ENCODE data around the gene CIT.

The CIT gene

DNA sequence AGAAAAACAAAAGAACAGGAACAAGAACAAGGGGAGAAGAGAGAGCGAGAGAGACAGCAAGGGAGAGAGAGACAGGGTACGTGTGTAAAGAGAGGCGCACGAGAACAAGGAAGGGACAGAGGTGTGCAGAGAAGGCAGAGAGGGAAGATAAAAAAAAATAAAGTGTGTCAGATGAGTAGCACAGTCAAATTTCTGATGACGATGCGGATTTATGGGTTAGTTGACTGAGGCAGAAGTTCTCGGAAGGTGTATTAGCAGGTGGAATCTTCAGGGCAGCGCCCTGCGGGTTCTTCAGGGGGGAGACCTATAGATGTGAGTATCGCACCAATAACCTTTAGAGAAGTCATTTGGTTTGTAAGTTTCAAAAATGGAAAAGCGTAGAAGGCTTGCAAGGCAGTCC lies 164.4 kb downstream of the CIT start:
- TF ChIP-seq, protein P1, sequence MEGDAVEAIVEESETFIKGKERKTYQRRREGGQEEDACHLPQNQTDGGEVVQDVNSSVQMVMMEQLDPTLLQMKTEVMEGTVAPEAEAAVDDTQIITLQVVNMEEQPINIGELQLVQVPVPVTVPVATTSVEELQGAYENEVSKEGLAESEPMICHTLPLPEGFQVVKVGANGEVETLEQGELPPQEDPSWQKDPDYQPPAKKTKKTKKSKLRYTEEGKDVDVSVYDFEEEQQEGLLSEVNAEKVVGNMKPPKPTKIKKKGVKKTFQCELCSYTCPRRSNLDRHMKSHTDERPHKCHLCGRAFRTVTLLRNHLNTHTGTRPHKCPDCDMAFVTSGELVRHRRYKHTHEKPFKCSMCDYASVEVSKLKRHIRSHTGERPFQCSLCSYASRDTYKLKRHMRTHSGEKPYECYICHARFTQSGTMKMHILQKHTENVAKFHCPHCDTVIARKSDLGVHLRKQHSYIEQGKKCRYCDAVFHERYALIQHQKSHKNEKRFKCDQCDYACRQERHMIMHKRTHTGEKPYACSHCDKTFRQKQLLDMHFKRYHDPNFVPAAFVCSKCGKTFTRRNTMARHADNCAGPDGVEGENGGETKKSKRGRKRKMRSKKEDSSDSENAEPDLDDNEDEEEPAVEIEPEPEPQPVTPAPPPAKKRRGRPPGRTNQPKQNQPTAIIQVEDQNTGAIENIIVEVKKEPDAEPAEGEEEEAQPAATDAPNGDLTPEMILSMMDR (IDR thresholded peaks at IDR 0.05; ENCODE audit: low read length), result no peak
- no peaks in the 10 kb centered on the region for H4K20me1 ChIP-seq (ENCODE audit: insufficient read depth, low read length)
- H3K27me3 ChIP-seq (ENCODE audit: insufficient read depth, low read length), result no peaks in the 10 kb centered on the region
- H3K27ac ChIP-seq (ENCODE audit: low read depth, low read length, poor library complexity, severe bottlenecking), result no peak overlapping the region
- H3K4me3 ChIP-seq (ENCODE audit: low read depth, low read length, poor library complexity, severe bottlenecking), result no peak overlapping the region
- no peaks in the 10 kb centered on the region for H3K9me2 ChIP-seq (ENCODE audit: low read depth, low read length)
- no peaks in the 10 kb centered on the region for H3K9me3 ChIP-seq (ENCODE audit: low read length)
- H3K9ac ChIP-seq (ENCODE audit: low read length), result no peak overlapping the region
- H3K4me2 ChIP-seq (ENCODE audit: low read length), result no peak overlapping the region
- H2AFZ ChIP-seq (ENCODE audit: low read length), result no peak overlapping the region
- peaks cover 85% of the 10 kb centered on the region for H3K36me3 ChIP-seq (ENCODE audit: insufficient read depth, low read length)
- H3K79me2 ChIP-seq (ENCODE audit: insufficient read depth, low read length), result no peaks in the 10 kb centered on the region
- no peaks in the 10 kb centered on the region for H3F3A ChIP-seq (ENCODE audit: insufficient read depth, low read length)
- H3K4me1 ChIP-seq (ENCODE audit: insufficient read depth, low read length, severe bottlenecking), result no peaks in the 10 kb centered on the region

GRCh38 chr12:119711693-119712092 lies 165.4 kb downstream of the CIT start:
- Histone ChIP-seq H3K36me3 (ENCODE audit: insufficient read depth, low read length) (peaks cover 92% of the 10 kb centered on the region), H3K4me1 (ENCODE audit: insufficient read depth, low read length, severe bottlenecking) (no peaks in the 10 kb centered on the region), H2AFZ (ENCODE audit: low read length) (no peak overlapping the region), H3K9me2 (ENCODE audit: low read depth, low read length) (no peaks in the 10 kb centered on the region), H3K9ac (ENCODE audit: low read length) (no peak overlapping the region), H3K79me2 (ENCODE audit: insufficient read depth, low read length) (no peaks in the 10 kb centered on the region), H3K4me2 (ENCODE audit: low read length) (no peak overlapping the region), H3K9me3 (ENCODE audit: low read length) (no peaks in the 10 kb centered on the region), H4K20me1 (ENCODE audit: insufficient read depth, low read length) (no peaks in the 10 kb centered on the region), H3K27me3 (ENCODE audit: insufficient read depth, low read length) (no peaks in the 10 kb centered on the region), H3K4me3 (ENCODE audit: low read depth, low read length, poor library complexity, severe bottlenecking) (no peak overlapping the region), H3F3A (ENCODE audit: insufficient read depth, low read length) (no peaks in the 10 kb centered on the region), H3K27ac (ENCODE audit: low read depth, low read length, poor library complexity, severe bottlenecking) (no peak overlapping the region)
- TF ChIP-seq, protein P1 (IDR thresholded peaks at IDR 0.05; ENCODE audit: low read length), result no peak
- no peak for TF ChIP-seq EZH2 (IDR thresholded peaks at IDR 0.05; ENCODE audit: borderline replicate concordance, low read length)

DNA sequence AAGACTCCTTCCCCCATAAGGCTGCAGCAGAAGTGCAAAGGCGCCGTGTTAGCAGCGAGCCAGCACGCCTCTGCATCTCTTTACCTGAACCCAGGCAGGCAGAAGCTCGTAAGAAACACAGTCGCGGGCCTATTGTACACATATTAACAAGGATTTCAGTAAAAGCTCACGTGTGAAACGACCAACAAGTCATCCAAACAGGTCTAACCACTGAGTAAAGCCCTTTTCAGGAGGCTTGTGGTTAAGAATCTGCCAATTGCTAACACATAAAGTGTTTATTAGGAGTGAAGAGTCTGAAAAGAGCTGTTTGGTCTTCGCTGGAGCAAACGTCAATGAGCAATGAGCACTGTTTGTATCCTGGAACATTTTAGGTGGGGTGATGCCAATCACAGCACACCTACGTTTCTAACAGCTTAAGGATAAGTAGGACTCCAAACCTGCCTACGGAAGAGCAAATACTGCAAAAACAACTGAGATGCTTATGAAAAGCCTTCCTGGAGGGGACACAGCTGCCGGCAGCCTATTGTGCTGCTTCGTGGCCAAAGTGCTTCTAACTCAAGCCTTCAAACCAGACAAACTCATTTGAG lies 166.1 kb downstream of the CIT start:
- no peak overlapping the region for H2AFZ ChIP-seq (ENCODE audit: low read length)
- no peak overlapping the region for H3K4me2 ChIP-seq (ENCODE audit: low read length)
- H3K27ac ChIP-seq (ENCODE audit: low read depth, low read length, poor library complexity, severe bottlenecking), result no peak overlapping the region
- H3K9me2 ChIP-seq (ENCODE audit: low read depth, low read length), result no peaks in the 10 kb centered on the region
- no peaks in the 10 kb centered on the region for H4K20me1 ChIP-seq (ENCODE audit: insufficient read depth, low read length)
- H3K36me3 ChIP-seq (ENCODE audit: insufficient read depth, low read length), result peaks cover 95% of the 10 kb centered on the region
- no peak overlapping the region for H3K4me3 ChIP-seq (ENCODE audit: low read depth, low read length, poor library complexity, severe bottlenecking)
- no peaks in the 10 kb centered on the region for H3K9me3 ChIP-seq (ENCODE audit: low read length)
- H3K27me3 ChIP-seq (ENCODE audit: insufficient read depth, low read length), result no peaks in the 10 kb centered on the region
- no peaks in the 10 kb centered on the region for H3K4me1 ChIP-seq (ENCODE audit: insufficient read depth, low read length, severe bottlenecking)
- TF ChIP-seq EZH2 (IDR thresholded peaks at IDR 0.05; ENCODE audit: borderline replicate concordance, low read length), result no peak
- TF ChIP-seq, protein P1 (IDR thresholded peaks at IDR 0.05; ENCODE audit: low read length), result no peak
- H3F3A ChIP-seq (ENCODE audit: insufficient read depth, low read length), result no peaks in the 10 kb centered on the region
- no peak overlapping the region for H3K9ac ChIP-seq (ENCODE audit: low read length)
- no peaks in the 10 kb centered on the region for H3K79me2 ChIP-seq (ENCODE audit: insufficient read depth, low read length)

Data from OCI-LY1 (cell line).